Panc1 (cell line): ENCODE results near the gene METTL21C. TPM values are rescaled to one million over a fixed set of nuclear protein-coding genes. Genes with fewer than 3 reads are reported as not detected.

ENCODE experiments used
- ATAC-seq: fragments of 200-7000 bp; cut with Tn5 transposase; 2 replicates; pipeline ENCODE4 v1.9.1; 2020; ENCODE audit warnings: mild to moderate bottlenecking, moderate library complexity
- BruUV-seq: library from RNA; stranded (reverse); fragments of 400-500 nt; replicated peaks from 2 replicates; lab custom pipeline; 2021; lab: Mats Ljungman, UMichigan
- CTCF ChIA-PET: fragments of 300-600 bp; sonication (Branson Sonifier 250); formaldehyde crosslinking; loops from one replicate; lab custom pipeline; 2022; ENCODE audit warnings: antibody characterized with exemption; lab: Charles Lee
- POLR2A ChIA-PET: fragments of 300-600 bp; sonication (Branson Sonifier 250); formaldehyde crosslinking; loops from one replicate; lab custom pipeline; 2022; ENCODE audit warnings: antibody characterized with exemption; lab: Charles Lee
- DNase-seq: peaks from one replicate; pipeline ENCODE4 v3.0.0-alpha.2; 2010; ENCODE audit warnings: low read depth, low spot score
- H3K27ac ChIP-seq: 2 replicates; pipeline ENCODE4 v1.5.1; 2011; ENCODE audit warnings: mild to moderate bottlenecking, low read length, inconsistent platforms
- H3K27me3 ChIP-seq: fragments of 200-500 bp; sonication (Bioruptor generic); 2 replicates; pipeline ENCODE4 v1.6.0; 2014; ENCODE audit warnings: low read length, inconsistent platforms; ENCODE audit not compliant: control insufficient read depth, insufficient read depth
- H3K36me3 ChIP-seq: fragments of 200-500 bp; sonication (Bioruptor generic); 2 replicates; pipeline ENCODE4 v1.5.1; 2014; ENCODE audit warnings: inconsistent platforms, mild to moderate bottlenecking, low read length, moderate library complexity; ENCODE audit not compliant: control insufficient read depth, insufficient read depth
- H3K4me1 ChIP-seq: 2 replicates; pipeline ENCODE4 v1.5.1; 2011; ENCODE audit warnings: inconsistent platforms, mild to moderate bottlenecking, low read length, moderate library complexity; ENCODE audit not compliant: control insufficient read depth, insufficient read depth
- H3K4me3 ChIP-seq, 2 experiments: 2 replicates each; pipeline ENCODE4 v1.5.1; 2011 to 2012; ENCODE audit warnings: low read depth in 2 of 2, low read length in 2 of 2, mild to moderate bottlenecking in 2 of 2, inconsistent platforms in 1 of 2, moderate library complexity in 1 of 2
- H3K9me3 ChIP-seq: fragments of 200-500 bp; sonication (Bioruptor generic); 2 replicates; pipeline ENCODE4 v1.5.1; 2014; ENCODE audit warnings: low read depth, mild to moderate bottlenecking, inconsistent platforms, low read length, moderate library complexity; ENCODE audit not compliant: control insufficient read depth, insufficient read depth
- POLR2AphosphoS5 ChIP-seq: IDR thresholded peaks from 2 replicates; pipeline ENCODE4 v1.6.1; 2012; ENCODE audit warnings: mild to moderate bottlenecking, low read depth, low read length, moderate library complexity
- SIN3A ChIP-seq: IDR thresholded peaks from 2 replicates; pipeline ENCODE4 v1.6.1; 2012; ENCODE audit warnings: low read depth, mild to moderate bottlenecking, low read length, moderate library complexity, borderline replicate concordance; ENCODE audit not compliant: insufficient read depth
- TCF7L2 ChIP-seq: IDR thresholded peaks from 2 replicates; pipeline ENCODE4 v1.6.1; 2011; ENCODE audit warnings: mild to moderate bottlenecking, low read depth, low read length, inconsistent platforms
- in situ Hi-C: cut with HindIII; loops from 2 replicates; pipeline ENCODE4 v1.10.0; 2016; ENCODE audit warnings: low sequenced_read_pairs, low pct_unique_long_range_greater_than_20kb
- intact Hi-C: fragments of 100-400 bp; cut with micrococcal nuclease; formaldehyde crosslinking; loops from one replicate; pipeline ENCODE4 v1.10.0; 2022; ENCODE audit not compliant: unreplicated experiment
- total RNA-seq: library from RNA; stranded (reverse); gene quantifications from one replicate; pipeline ENCODE4 v1.2.1, GENCODE V29; 2021; ENCODE audit not compliant: unreplicated experiment
- TF ChIP-seq, protein P1 (sequence below), 2 experiments: IDR thresholded peaks; 2 replicates each; pipeline ENCODE4 v1.6.1; 2011 to 2012; ENCODE audit warnings: low read depth in 2 of 2, control low read depth in 1 of 2, low read length in 1 of 2, mild to moderate bottlenecking in 1 of 2, moderate library complexity in 1 of 2; ENCODE audit not compliant: insufficient read depth in 1 of 2
- TF ChIP-seq, protein P2 (sequence below): fragments of 450-650 bp; IDR thresholded peaks from 2 replicates; pipeline ENCODE4 v1.5.1; 2017; ENCODE audit warnings: mild to moderate bottlenecking

Gene METTL21C
- total RNA-seq, 1 experiment from 2014 or later: not detected

GRCh38 chr13:102690883-102691282, 4.0 kb downstream of the METTL21C start:
- Histone ChIP-seq H3K4me1 (no peaks in the 10 kb centered on the region), H3K4me3 (no peak overlapping the region), H3K27me3 (no peaks in the 10 kb centered on the region), H3K27ac (no peak overlapping the region), H3K36me3 (no peaks in the 10 kb centered on the region), H3K9me3 (no peaks in the 10 kb centered on the region)
- CTCF ChIA-PET: no interaction called here
- POLR2A ChIA-PET: no interaction called here
- DNase-seq: no peak
- ATAC-seq: no peak
- intact Hi-C loops: no loop called here
- BruUV-seq: no TSS peak
- TF ChIP-seq POLR2AphosphoS5: no peak
- TF ChIP-seq, protein P1, sequence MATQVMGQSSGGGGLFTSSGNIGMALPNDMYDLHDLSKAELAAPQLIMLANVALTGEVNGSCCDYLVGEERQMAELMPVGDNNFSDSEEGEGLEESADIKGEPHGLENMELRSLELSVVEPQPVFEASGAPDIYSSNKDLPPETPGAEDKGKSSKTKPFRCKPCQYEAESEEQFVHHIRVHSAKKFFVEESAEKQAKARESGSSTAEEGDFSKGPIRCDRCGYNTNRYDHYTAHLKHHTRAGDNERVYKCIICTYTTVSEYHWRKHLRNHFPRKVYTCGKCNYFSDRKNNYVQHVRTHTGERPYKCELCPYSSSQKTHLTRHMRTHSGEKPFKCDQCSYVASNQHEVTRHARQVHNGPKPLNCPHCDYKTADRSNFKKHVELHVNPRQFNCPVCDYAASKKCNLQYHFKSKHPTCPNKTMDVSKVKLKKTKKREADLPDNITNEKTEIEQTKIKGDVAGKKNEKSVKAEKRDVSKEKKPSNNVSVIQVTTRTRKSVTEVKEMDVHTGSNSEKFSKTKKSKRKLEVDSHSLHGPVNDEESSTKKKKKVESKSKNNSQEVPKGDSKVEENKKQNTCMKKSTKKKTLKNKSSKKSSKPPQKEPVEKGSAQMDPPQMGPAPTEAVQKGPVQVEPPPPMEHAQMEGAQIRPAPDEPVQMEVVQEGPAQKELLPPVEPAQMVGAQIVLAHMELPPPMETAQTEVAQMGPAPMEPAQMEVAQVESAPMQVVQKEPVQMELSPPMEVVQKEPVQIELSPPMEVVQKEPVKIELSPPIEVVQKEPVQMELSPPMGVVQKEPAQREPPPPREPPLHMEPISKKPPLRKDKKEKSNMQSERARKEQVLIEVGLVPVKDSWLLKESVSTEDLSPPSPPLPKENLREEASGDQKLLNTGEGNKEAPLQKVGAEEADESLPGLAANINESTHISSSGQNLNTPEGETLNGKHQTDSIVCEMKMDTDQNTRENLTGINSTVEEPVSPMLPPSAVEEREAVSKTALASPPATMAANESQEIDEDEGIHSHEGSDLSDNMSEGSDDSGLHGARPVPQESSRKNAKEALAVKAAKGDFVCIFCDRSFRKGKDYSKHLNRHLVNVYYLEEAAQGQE (IDR thresholded peaks at IDR 0.05; ENCODE audit: insufficient read depth in 1 of 2, low read depth in 2 of 2, low read length in 1 of 2): no peak
- TF ChIP-seq, protein P2, sequence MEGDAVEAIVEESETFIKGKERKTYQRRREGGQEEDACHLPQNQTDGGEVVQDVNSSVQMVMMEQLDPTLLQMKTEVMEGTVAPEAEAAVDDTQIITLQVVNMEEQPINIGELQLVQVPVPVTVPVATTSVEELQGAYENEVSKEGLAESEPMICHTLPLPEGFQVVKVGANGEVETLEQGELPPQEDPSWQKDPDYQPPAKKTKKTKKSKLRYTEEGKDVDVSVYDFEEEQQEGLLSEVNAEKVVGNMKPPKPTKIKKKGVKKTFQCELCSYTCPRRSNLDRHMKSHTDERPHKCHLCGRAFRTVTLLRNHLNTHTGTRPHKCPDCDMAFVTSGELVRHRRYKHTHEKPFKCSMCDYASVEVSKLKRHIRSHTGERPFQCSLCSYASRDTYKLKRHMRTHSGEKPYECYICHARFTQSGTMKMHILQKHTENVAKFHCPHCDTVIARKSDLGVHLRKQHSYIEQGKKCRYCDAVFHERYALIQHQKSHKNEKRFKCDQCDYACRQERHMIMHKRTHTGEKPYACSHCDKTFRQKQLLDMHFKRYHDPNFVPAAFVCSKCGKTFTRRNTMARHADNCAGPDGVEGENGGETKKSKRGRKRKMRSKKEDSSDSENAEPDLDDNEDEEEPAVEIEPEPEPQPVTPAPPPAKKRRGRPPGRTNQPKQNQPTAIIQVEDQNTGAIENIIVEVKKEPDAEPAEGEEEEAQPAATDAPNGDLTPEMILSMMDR: no peak
- no peak for TF ChIP-seq SIN3A
- no peak for TF ChIP-seq TCF7L2
- in situ Hi-C loops: no loop called here

DNA sequence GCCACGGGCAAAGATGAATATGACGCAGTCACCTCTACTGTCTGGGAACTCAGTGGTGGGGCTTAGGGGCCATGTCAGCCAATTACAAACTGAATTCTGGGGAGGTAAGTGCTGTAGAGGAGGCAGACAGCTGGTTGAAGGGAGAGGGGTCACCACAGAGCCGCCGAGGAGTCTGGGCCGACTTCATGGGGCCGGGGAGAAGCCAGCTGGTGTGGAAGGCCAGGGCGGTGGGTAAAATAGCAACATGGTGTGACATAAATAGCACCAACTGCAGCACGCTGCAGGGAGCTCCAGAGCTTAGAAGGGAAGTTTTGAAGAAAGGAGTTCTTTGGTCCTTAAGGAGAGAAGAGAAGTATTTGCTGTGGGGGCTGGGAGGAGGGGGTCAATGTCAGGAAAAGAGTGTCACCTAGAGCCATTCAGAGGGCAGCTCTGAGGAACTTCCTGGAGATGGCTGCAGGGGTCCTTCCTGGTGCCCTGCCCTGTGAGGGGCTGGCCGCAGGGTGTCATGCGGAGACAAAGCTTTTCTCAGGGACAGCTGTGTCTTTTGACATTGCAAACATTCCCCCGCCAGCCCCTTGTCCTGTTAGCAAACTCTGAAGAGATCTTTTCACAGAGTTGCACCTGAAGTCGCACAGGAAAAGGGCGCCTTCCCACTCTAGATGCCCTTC, 6.4 kb downstream of the METTL21C start:
- no TSS peak for BruUV-seq
- no peaks in the 10 kb centered on the region for H3K4me1 ChIP-seq
- no peak overlapping the region for H3K4me3 ChIP-seq
- no peak for DNase-seq
- ChIA-PET POLR2A (no interaction called here), CTCF (no interaction called here)
- in situ Hi-C loops (no loop called here), intact Hi-C loops (no loop called here)
- no peaks in the 10 kb centered on the region for H3K36me3 ChIP-seq
- TF ChIP-seq TCF7L2: no peak
- no peak for TF ChIP-seq SIN3A
- TF ChIP-seq, protein P2: no peak
- no peak for TF ChIP-seq POLR2AphosphoS5
- TF ChIP-seq, protein P1 (IDR thresholded peaks at IDR 0.05; ENCODE audit: insufficient read depth in 1 of 2, low read depth in 2 of 2, low read length in 1 of 2): no peak
- no peaks in the 10 kb centered on the region for H3K9me3 ChIP-seq
- H3K27ac ChIP-seq: no peak overlapping the region
- ATAC-seq: no peak
- H3K27me3 ChIP-seq: no peaks in the 10 kb centered on the region
